WERI-Rb-1 (cell line): Measurements from ENCODE around the gene POU6F2.

Experiments
- DNase-seq: peaks from one replicate; pipeline ENCODE4 v3.0.0-alpha.2; 2020
- H3K27ac ChIP-seq: fragments of 250-450 bp; sonication (Bioruptor Pico); 2 replicates; pipeline ENCODE4 v1.5.1; 2020; ENCODE audit warnings: mild to moderate bottlenecking, moderate library complexity
- H3K27me3 ChIP-seq: fragments of 250-450 bp; sonication (Bioruptor Pico); 2 replicates; pipeline ENCODE4 v1.5.1; 2021; ENCODE audit warnings: mild to moderate bottlenecking, low read depth, moderate library complexity; ENCODE audit not compliant: insufficient read depth, severe bottlenecking
- H3K36me3 ChIP-seq: fragments of 250-450 bp; sonication (Bioruptor Pico); 2 replicates; pipeline ENCODE4 v1.5.1; 2020; ENCODE audit warnings: mild to moderate bottlenecking, moderate library complexity
- H3K4me3 ChIP-seq: 2 replicates; pipeline ENCODE4 v1.5.1; 2011; ENCODE audit warnings: low read depth, mild to moderate bottlenecking, control low read depth, low read length
- H3K9me3 ChIP-seq: fragments of 250-450 bp; sonication (Bioruptor Pico); 2 replicates; pipeline ENCODE4 v1.5.1; 2021; ENCODE audit warnings: mild to moderate bottlenecking, moderate library complexity; ENCODE audit not compliant: severe bottlenecking
- TF ChIP-seq, protein P1 (sequence below): IDR thresholded peaks from 2 replicates; pipeline ENCODE4 v1.5.1; 2011; ENCODE audit warnings: low read depth, mild to moderate bottlenecking, control low read depth, inconsistent platforms, low read length

POU6F2 gene

DNA sequence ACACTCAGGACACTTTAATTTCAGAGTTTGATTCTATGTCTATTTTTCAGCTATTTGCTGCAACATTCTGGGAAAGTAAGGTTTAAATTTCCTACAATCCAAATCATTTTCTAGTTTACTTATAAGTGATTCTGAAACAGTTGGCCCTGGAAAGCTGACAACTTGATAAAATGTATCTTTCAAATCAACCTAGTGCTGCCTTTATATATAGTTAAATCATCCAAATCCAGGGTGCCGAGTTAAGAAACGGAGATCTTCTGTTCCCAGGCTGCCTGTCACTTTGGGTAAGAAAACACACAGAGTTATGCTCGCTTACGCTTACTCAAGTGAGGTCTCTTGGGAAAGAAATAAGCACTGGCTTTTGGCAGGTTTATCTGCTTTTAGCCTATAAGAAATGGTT, 175.0 kb downstream of the POU6F2 start:
- Histone ChIP-seq H3K27me3 (no peaks in the 10 kb centered on the region), H3K9me3 (no peaks in the 10 kb centered on the region), H3K27ac (no peak overlapping the region), H3K36me3 (no peaks in the 10 kb centered on the region), H3K4me3 (no peak overlapping the region)
- DNase-seq = no peak
- TF ChIP-seq, protein P1, sequence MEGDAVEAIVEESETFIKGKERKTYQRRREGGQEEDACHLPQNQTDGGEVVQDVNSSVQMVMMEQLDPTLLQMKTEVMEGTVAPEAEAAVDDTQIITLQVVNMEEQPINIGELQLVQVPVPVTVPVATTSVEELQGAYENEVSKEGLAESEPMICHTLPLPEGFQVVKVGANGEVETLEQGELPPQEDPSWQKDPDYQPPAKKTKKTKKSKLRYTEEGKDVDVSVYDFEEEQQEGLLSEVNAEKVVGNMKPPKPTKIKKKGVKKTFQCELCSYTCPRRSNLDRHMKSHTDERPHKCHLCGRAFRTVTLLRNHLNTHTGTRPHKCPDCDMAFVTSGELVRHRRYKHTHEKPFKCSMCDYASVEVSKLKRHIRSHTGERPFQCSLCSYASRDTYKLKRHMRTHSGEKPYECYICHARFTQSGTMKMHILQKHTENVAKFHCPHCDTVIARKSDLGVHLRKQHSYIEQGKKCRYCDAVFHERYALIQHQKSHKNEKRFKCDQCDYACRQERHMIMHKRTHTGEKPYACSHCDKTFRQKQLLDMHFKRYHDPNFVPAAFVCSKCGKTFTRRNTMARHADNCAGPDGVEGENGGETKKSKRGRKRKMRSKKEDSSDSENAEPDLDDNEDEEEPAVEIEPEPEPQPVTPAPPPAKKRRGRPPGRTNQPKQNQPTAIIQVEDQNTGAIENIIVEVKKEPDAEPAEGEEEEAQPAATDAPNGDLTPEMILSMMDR = no peak

DNA sequence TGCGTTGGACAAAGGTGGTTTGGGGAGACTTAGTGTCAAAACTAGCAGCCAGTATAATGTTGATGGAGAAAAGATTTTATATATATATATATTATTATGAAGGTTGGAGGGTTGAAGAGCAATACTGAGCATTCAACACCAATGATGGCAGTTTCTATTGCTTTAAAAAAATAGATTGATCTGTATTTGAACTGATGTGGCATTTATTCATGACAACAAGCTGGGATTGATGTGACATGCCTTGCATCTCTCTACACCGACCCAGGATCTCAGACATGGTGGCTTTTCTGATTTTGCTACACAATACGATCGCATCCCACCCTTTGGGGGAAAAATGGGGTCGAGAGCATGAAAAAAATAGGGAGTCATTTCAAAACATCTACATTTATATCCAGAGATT, 175.4 kb downstream of the POU6F2 start:
- H3K4me3 ChIP-seq = no peak overlapping the region
- TF ChIP-seq, protein P1 = no peak
- no peaks in the 10 kb centered on the region for H3K9me3 ChIP-seq
- no peaks in the 10 kb centered on the region for H3K36me3 ChIP-seq
- H3K27ac ChIP-seq = no peak overlapping the region
- H3K27me3 ChIP-seq = no peaks in the 10 kb centered on the region
- DNase-seq = no peak

DNA sequence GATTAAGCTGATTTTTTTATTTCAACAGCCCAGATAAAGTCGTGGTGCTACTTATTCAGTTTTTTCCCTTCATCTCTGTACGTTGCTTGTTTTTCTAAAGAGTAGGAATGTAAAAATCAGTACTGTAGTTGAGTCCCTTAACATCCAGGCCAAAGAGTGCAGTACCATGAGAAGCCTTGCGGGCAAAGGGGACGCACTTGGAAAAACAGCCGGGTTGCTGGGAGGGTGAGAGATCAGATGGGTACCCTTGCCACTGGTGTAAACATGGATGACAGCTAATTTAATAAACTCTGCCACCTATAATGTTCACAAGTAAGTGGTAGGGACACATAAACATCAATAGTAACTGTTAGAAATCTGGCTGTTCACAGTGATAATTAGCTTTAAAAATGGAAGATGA, 175.9 kb downstream of the POU6F2 start:
- Histone ChIP-seq H3K36me3 (no peaks in the 10 kb centered on the region), H3K4me3 (no peak overlapping the region), H3K27ac (no peak overlapping the region), H3K9me3 (no peaks in the 10 kb centered on the region), H3K27me3 (no peaks in the 10 kb centered on the region)
- no peak for DNase-seq
- TF ChIP-seq, protein P1 = no peak

DNA sequence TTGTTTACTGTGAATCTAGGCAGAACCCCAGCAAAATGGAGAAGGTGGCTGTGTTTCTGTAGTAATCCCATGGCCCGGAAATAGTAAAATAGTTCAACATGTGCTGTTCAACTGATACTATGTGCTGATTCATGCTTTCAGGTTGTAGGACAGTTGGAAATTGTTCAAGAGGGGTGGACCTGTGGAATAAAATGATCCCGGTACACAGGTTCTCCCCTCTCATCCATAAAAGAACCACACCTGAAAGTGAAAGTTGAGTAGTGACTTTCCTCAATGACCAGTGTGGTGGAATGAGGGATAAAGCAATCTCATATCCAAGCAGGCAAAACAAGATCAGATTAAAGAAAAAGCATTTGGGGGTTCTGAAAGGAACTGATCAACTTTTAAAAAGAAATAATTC, 177.1 kb downstream of the POU6F2 start:
- H3K4me3 ChIP-seq = no peak overlapping the region
- H3K27ac ChIP-seq = no peak overlapping the region
- TF ChIP-seq, protein P1 = no peak
- DNase-seq = no peak
- no peaks in the 10 kb centered on the region for H3K36me3 ChIP-seq
- H3K27me3 ChIP-seq = no peaks in the 10 kb centered on the region
- no peaks in the 10 kb centered on the region for H3K9me3 ChIP-seq

DNA sequence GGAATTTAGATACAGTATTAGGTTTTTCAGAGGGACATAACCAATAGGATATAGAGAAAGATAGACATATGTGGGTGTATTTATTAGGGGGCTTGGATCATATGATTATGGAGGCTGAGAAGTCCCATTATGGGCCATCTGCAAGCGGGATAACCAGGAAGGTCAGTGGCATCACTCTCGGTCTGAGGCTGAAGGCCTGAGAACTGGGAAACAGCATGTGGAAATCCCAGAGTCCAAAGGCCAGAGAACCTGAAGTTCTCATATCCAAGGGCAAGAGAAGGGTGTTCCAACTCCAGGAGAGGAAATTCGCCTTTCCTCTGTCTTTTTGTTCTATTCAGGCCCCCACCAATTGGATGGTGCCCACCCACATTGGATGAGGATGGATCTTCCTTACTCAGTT, 180.7 kb downstream of the POU6F2 start:
- Histone ChIP-seq H3K36me3 (no peaks in the 10 kb centered on the region), H3K9me3 (no peaks in the 10 kb centered on the region), H3K27me3 (no peaks in the 10 kb centered on the region), H3K4me3 (no peak overlapping the region), H3K27ac (no peak overlapping the region)
- no peak for DNase-seq
- TF ChIP-seq, protein P1 = no peak

DNA sequence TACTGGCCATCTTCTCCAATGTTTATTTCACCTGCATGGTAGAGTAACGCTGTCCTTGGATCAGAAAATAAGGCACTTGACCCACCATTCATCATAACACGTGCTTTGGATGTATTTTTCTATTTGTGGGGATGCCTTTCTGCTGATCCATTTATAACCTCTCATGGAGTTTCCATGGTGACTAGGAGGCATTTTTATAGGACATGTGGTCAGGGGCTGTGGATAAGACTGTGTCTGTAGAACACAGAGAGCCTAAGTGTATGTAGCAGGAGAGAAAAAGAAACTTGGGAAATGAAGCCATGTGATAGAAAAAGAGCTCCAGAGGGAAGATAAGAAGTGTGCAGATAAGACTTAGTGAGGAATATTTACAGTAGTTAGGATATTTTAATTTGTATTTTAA, 184.2 kb downstream of the POU6F2 start:
- TF ChIP-seq, protein P1 = no peak

More for the DNA sequence above, 184.2 kb downstream of the POU6F2 start:
- DNase-seq = no peak
- H3K9me3 ChIP-seq = no peaks in the 10 kb centered on the region
- no peaks in the 10 kb centered on the region for H3K27me3 ChIP-seq
- H3K36me3 ChIP-seq = no peaks in the 10 kb centered on the region
- H3K27ac ChIP-seq = no peak overlapping the region
- H3K4me3 ChIP-seq = no peak overlapping the region
